Mesendoderm (in vitro differentiated cells): ENCODE measurements around the gene NCOR1.

Experiments used
- DNase-seq: peaks from one replicate; pipeline ENCODE4 v3.0.0; 2013
- H2AK5ac ChIP-seq: 2 replicates; pipeline ENCODE4 v1.6.1; 2013; ENCODE audit warnings: low read length, inconsistent platforms
- H2BK120ac ChIP-seq: 2 replicates; pipeline ENCODE4 v1.6.1; 2013; ENCODE audit warnings: low read depth, mild to moderate bottlenecking, low read length, moderate library complexity, mixed read lengths
- H2BK15ac ChIP-seq: replicated peaks from 2 replicates; pipeline ENCODE4 v1.6.1; 2013; ENCODE audit warnings: low read depth, mild to moderate bottlenecking, moderate library complexity
- H2BK5ac ChIP-seq: 2 replicates; pipeline ENCODE4 v1.6.1; 2013; ENCODE audit warnings: low read length, inconsistent platforms
- H3K18ac ChIP-seq: 2 replicates; pipeline ENCODE4 v1.6.1; 2013; ENCODE audit warnings: mild to moderate bottlenecking, low read length, mixed read lengths
- H3K23ac ChIP-seq: one replicate; pipeline ENCODE4 v1.6.1; 2013; ENCODE audit warnings: low read length
- H3K27ac ChIP-seq: 2 replicates; pipeline ENCODE4 v1.5.1; 2013; ENCODE audit warnings: low read depth, mild to moderate bottlenecking, inconsistent platforms, low read length, moderate library complexity
- H3K27me3 ChIP-seq: 2 replicates; pipeline ENCODE4 v1.6.1; 2013; ENCODE audit warnings: low read length, control low read depth, mild to moderate bottlenecking, inconsistent platforms; ENCODE audit not compliant: insufficient read depth, poor library complexity
- H3K36me3 ChIP-seq: 2 replicates; pipeline ENCODE4 v1.6.1; 2013; ENCODE audit warnings: low read length, inconsistent platforms; ENCODE audit not compliant: control insufficient read depth, insufficient read depth
- H3K4ac ChIP-seq: one replicate; pipeline ENCODE4 v1.6.1; 2013; ENCODE audit warnings: low read depth, mild to moderate bottlenecking, low read length, moderate library complexity
- H3K4me1 ChIP-seq: 2 replicates; pipeline ENCODE4 v1.6.1; 2013; ENCODE audit warnings: low read depth, low read length, inconsistent platforms; ENCODE audit not compliant: control insufficient read depth
- H3K4me2 ChIP-seq: 2 replicates; pipeline ENCODE4 v1.6.1; 2013; ENCODE audit warnings: low read length
- H3K4me3 ChIP-seq: 2 replicates; pipeline ENCODE4 v1.5.1; 2013; ENCODE audit warnings: mild to moderate bottlenecking, low read length
- H3K56ac ChIP-seq: one replicate; pipeline ENCODE4 v1.6.1; 2013; ENCODE audit warnings: low read length
- H3K79me1 ChIP-seq: 2 replicates; pipeline ENCODE4 v1.6.1; 2013; ENCODE audit warnings: low read length, inconsistent platforms
- H3K79me2 ChIP-seq: 2 replicates; pipeline ENCODE4 v1.6.1; 2013; ENCODE audit warnings: mild to moderate bottlenecking, low read length; ENCODE audit not compliant: control insufficient read depth, insufficient read depth
- H3K9ac ChIP-seq: 2 replicates; pipeline ENCODE4 v1.6.1; 2013; ENCODE audit warnings: low read length, inconsistent platforms
- H4K5ac ChIP-seq: one replicate; pipeline ENCODE4 v1.6.1; 2013; ENCODE audit warnings: low read length
- H4K8ac ChIP-seq: one replicate; pipeline ENCODE4 v1.6.1; 2013; ENCODE audit warnings: low read depth, mild to moderate bottlenecking, control low read depth, low read length, moderate library complexity
- WGBS: extraction: QIAGEN DNeasy Blood & Tissue Kit; methylation state at CpG from one replicate; pipeline ENCODE4 v1.1.7; 2013; ENCODE audit warnings: low lambda C conversion rate, missing lambda C conversion rate; ENCODE audit not compliant: insufficient coverage; ENCODE audit errors: extremely low coverage; 5-methylcytosine and 5-hydroxymethylcytosine counted together

Gene NCOR1

DNA sequence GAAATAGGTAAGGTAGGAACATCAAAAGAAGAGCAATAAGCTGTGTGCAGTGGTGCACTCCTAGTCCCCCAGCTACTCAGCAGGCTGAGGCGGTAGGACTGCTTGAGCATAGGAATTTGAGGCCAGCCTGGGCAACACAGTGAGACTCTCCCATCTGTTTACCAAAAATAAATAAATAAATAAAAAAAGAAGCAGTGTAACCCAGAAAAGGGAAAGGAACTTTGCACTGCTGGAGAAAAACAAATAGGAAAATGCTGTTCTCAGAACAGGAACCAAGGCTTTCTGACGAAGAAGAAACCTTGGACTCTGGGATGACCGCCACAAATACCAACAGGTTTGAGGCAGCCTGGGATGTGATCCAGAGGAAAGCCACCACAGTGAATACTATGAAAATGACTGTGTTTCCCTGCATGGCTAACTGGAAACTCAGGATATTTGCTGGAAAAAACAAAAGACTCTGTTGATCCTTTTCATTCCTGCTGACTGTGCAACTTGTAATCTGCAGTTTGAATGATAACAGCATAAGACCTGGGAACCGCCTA is 174.6 kb downstream of the NCOR1 start:
- DNase-seq: no peak
- Histone ChIP-seq H2BK15ac (no peak overlapping the region), H3K23ac (no peak overlapping the region), H4K5ac (no peak overlapping the region), H3K56ac (no peak overlapping the region), H4K8ac (no peak overlapping the region), H3K79me1 (no peaks in the 10 kb centered on the region), H2BK5ac (no peak overlapping the region), H2BK120ac (no peak overlapping the region), H3K36me3 (peaks cover 6% of the 10 kb centered on the region), H3K79me2 (no peaks in the 10 kb centered on the region), H2AK5ac (no peak overlapping the region), H3K27ac (no peak overlapping the region), H3K4ac (no peak overlapping the region), H3K18ac (no peak overlapping the region), H3K4me2 (no peak overlapping the region), H3K4me3 (no peak overlapping the region), H3K27me3 (no peaks in the 10 kb centered on the region), H3K9ac (no peak overlapping the region), H3K4me1 (no peaks in the 10 kb centered on the region)
- no CpG with 5 or more reads among the region's 4 CpGs for WGBS

DNA sequence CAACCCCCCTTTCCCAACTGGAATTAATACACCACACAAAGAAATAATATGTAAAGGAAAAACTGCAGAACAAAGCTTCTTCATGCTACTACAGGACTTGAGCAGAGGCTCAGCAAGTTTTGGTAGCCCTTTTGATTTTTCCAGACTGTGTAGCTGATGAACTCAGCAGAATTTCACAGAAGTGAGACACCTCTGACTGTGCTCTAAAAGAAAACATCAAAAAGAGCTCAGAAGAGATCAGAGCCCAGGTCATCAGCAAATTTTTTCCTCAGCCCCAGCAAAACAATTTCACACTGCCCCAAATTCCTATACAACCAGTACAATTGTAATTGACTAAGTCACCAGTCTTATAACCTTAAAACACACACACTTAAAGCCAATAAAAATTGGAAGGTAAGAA is 177.7 kb downstream of the NCOR1 start:
- Histone ChIP-seq H4K5ac (no peak overlapping the region), H3K27ac (no peak overlapping the region), H3K27me3 (no peaks in the 10 kb centered on the region), H4K8ac (no peak overlapping the region), H3K4me2 (no peak overlapping the region), H3K4me3 (no peak overlapping the region), H3K79me1 (no peaks in the 10 kb centered on the region), H2BK5ac (no peak overlapping the region), H3K23ac (no peak overlapping the region), H3K79me2 (no peaks in the 10 kb centered on the region), H3K4ac (no peak overlapping the region), H3K56ac (no peak overlapping the region), H3K18ac (no peak overlapping the region), H2BK15ac (no peak overlapping the region), H3K36me3 (peaks cover 2% of the 10 kb centered on the region), H3K9ac (no peak overlapping the region), H3K4me1 (no peaks in the 10 kb centered on the region), H2AK5ac (no peak overlapping the region), H2BK120ac (no peak overlapping the region)
- peak; percentile 12 for DNase-seq

DNA sequence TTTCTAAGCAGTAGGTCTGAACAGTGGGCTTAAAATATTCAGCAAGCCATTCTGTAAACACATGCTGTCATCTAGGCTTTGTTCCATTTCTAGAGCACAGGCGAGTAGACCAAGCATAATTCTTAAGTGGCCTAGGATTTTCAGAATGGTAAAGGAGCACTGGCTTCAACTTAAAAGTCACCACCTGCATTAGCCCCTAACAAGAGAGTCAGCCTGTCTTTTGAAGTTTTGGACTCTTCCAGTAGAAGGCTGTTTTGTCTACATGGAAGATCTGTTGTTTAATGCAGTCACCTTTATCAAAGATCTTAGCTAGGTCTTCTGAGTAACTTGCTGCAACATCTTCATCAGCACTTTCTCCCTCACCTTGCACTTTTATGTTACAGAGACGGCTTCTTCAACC is 179.1 kb downstream of the NCOR1 start:
- Histone ChIP-seq H3K27me3 (no peaks in the 10 kb centered on the region), H3K4me1 (no peaks in the 10 kb centered on the region), H3K23ac (no peak overlapping the region), H3K79me1 (no peaks in the 10 kb centered on the region), H3K56ac (no peak overlapping the region), H3K18ac (no peak overlapping the region), H3K4me3 (no peak overlapping the region), H2AK5ac (no peak overlapping the region), H3K4ac (no peak overlapping the region), H3K9ac (no peak overlapping the region), H2BK15ac (no peak overlapping the region), H3K4me2 (no peak overlapping the region), H4K5ac (no peak overlapping the region), H2BK5ac (no peak overlapping the region), H3K36me3 (peaks cover 2% of the 10 kb centered on the region), H3K79me2 (no peaks in the 10 kb centered on the region), H3K27ac (no peak overlapping the region), H2BK120ac (no peak overlapping the region), H4K8ac (no peak overlapping the region)
- no peak for DNase-seq
- WGBS: no CpG with 5 or more reads among the region's 2 CpGs

DNA sequence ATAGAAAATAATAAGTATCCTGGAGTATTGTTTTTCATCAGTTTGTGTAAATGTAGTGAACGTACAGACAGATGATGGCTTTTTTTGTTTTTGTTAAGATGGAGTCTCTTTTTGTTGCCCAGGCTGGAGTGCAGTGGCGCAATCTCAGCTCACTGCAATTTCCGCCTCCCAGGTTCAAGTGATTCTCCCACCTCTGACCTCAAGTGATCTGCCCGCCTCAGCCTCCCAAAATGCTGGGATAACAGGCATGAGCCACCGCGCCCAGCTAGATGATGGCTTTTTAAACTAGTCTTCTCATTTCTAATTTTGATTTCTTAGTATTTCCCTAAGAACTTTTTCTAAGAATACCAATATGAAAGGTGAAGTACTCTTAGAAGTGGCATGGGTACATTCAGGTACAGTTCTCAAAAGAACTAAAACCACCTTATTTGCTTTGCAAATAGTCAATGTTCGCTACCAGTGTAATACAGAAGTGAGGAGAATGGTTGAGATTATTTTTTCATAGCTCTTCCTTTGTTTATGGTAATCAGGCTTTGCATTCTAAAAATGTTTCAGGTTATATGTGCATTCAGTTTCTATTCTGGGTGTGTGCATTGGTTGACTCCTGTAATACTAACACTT is 181.5 kb downstream of the NCOR1 start:
- Histone ChIP-seq H3K9ac (no peak overlapping the region), H3K79me1 (no peaks in the 10 kb centered on the region), H3K27ac (no peak overlapping the region), H3K4ac (no peak overlapping the region), H3K79me2 (no peaks in the 10 kb centered on the region), H3K23ac (no peak overlapping the region), H2BK5ac (no peak overlapping the region), H2AK5ac (no peak overlapping the region), H4K5ac (no peak overlapping the region), H3K4me1 (no peaks in the 10 kb centered on the region), H3K27me3 (no peaks in the 10 kb centered on the region), H2BK15ac (no peak overlapping the region), H2BK120ac (no peak overlapping the region), H3K56ac (no peak overlapping the region), H3K4me2 (no peak overlapping the region), H4K8ac (no peak overlapping the region), H3K36me3 (peaks cover 4% of the 10 kb centered on the region), H3K18ac (no peak overlapping the region), H3K4me3 (no peak overlapping the region)
- WGBS: no CpG with 5 or more reads among the region's 7 CpGs
- DNase-seq: no peak

DNA sequence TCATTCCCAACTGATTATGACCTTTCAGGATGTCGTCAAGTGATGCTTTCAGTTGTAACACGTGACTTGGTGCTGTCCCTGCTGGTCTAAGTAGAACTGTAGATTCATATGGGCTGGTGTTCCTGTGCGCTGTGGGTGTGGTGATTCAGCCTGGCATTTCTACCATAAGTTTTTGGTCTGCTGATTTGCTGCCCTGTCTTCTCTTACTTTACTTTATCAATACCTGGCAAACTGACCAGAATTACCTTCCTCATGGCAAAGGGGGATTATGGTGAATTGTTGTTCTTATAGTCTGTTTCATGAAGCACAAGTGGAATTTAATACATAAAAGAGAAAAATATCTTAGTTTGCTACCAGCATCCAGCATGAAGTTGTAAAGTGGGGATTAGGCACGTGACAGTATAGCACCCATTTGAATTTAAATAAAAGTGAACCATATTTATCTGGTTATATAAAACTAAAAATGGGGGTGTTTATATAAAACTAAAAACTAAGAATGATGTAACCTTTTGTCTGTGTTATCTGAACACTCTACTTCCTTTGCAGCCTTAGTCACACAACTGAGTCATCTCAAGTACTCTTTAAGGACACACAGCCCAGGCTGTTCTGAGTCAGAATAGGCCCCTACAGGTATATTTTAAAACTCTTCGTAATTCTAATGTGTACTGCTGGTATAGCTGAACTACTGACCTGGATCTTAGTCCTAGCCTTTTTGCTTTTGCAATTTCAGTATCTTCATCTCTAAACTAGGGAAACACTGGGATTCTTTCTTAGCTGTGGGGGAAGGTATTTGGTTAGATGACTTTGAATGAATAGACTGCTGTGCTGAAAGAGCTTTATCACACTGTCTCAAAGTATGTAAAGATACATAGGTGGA is 187.4 kb downstream of the NCOR1 start:
- H3K27ac ChIP-seq: no peak overlapping the region
- H3K56ac ChIP-seq: no peak overlapping the region
- H3K4ac ChIP-seq: no peak overlapping the region
- H2BK120ac ChIP-seq: no peak overlapping the region
- H4K8ac ChIP-seq: no peak overlapping the region
- no peak overlapping the region for H3K4me2 ChIP-seq
- no peaks in the 10 kb centered on the region for H3K27me3 ChIP-seq
- peak; percentile 77 for DNase-seq
- no peak overlapping the region for H3K18ac ChIP-seq
- H3K23ac ChIP-seq: no peak overlapping the region
- no peak overlapping the region for H2AK5ac ChIP-seq
- H3K79me1 ChIP-seq: no peaks in the 10 kb centered on the region
- H3K4me1 ChIP-seq: peaks cover 2% of the 10 kb centered on the region
- no peak overlapping the region for H3K4me3 ChIP-seq
- WGBS: no CpG with 5 or more reads among the region's 5 CpGs
- H3K36me3 ChIP-seq: peaks cover 9% of the 10 kb centered on the region
- H2BK15ac ChIP-seq: no peak overlapping the region
- no peak overlapping the region for H3K9ac ChIP-seq
- H3K79me2 ChIP-seq: no peaks in the 10 kb centered on the region
- H4K5ac ChIP-seq: no peak overlapping the region
- H2BK5ac ChIP-seq: no peak overlapping the region
